ENCODE measurements around the gene PTPRN2.

The PTPRN2 gene

DNA sequence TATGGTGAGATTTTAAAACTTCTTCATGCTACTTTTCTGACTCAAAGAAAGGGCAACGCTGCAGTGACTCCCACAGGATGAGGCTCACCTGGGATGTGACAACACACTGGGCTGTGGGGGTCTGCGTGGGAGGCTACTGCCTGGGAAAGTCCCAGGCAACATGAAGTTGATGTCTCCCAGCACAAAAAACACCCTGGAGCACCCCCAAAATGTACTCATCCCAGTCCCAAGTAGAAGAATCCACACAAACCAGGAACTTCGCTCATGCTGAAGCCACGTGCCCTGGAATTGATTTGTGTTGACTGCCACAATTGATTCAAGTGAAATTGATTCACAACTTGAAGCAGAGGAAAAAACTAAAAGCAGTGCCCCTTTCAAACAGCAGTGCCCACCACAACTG, 24.9 kb upstream of the PTPRN2 start:
- in situ Hi-C loops (cut with HindIII; ENCODE audit: low pct_unique_long_range_greater_than_20kb, low sequenced_read_pairs): no loop called here
- no peak for DNase-seq (ENCODE audit: low read depth in 1 of 2, low spot score in 1 of 2)
- TF ChIP-seq JUND (IDR thresholded peaks at IDR 0.05; ENCODE audit: low read depth): no peak

DNA sequence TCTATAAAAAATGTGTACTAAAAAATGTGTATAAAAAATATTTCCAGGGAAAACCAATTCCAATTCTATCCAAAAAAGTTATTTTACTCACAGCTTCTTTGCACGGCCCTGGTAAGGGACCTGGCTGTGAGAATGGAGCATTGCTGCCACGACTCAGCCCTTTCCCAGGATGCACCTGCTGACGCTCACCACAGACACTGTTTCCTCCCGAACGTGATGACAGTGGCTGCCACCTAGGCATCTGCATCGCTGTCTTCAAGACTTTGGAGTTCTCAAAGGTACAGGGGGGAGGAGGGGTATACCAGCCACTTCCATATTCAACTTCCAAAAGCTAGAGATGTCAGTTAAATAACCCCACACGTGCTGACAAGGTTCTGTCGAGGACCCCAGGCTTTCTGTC, 23.9 kb upstream of the PTPRN2 start:
- TF ChIP-seq JUND (IDR thresholded peaks at IDR 0.05; ENCODE audit: low read depth): no peak
- no peak for DNase-seq (ENCODE audit: low read depth in 1 of 2, low spot score in 1 of 2)
- in situ Hi-C loops (cut with HindIII; ENCODE audit: low pct_unique_long_range_greater_than_20kb, low sequenced_read_pairs): no loop called here

DNA sequence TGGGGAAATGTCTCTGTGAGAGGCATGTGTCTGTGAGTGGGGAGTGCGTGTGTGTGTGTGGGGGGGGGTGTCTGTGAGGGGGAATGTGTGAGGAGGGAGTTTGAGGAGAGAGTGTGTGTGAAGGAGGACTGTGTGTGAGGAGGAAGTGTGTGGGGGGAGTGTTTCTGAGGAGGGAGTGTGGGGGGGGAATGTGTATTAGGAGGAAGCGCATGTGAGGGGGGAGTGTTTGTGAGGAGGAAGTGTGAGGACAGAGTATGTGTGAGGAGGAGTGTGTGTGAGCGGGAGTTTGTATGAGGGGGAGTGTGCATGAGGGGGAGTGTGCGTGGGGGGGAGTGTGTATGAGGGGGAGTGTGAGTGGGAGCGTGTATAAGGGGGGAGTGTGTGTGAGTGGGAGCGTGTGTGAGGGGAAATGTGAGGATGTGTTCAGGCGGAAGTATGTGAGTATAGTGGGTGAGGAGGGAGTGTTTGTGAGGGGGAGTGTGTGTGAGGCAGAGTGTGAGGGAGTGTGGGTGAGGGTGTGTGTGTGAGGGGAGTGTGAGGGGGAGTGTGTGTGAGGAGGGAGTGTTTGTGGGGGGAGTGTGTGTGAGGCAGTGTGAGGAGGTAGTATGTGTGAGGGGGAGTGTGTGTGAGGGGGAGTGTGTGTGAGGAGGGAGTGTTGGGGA, 21.8 kb upstream of the PTPRN2 start:
- DNase-seq (ENCODE audit: low read depth in 1 of 2, low spot score in 1 of 2): no peak
- in situ Hi-C loops (cut with HindIII; ENCODE audit: low pct_unique_long_range_greater_than_20kb, low sequenced_read_pairs): no loop called here

DNA sequence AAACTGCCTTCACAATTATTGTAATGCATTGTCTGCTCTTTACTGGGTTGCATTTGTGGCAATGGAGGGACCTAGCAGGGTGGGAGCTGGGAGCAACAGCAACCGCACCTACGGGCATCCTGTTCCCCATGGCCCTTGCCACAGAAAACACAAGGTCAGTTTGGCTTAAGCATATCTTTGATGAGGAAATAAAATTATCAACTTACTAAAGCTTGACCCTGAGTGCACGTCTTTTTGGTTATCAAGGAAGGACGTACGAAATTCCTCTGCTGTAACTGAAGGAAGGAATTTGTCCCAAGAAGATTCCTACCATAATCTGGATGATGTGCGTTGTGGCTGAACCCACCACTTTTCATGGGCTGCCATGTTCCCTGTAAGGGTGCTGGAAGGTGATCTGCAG, 19.9 kb upstream of the PTPRN2 start:
- in situ Hi-C loops (cut with HindIII; ENCODE audit: low pct_unique_long_range_greater_than_20kb, low sequenced_read_pairs): no loop called here
- TF ChIP-seq JUND (IDR thresholded peaks at IDR 0.05; ENCODE audit: low read depth): no peak
- no peak for DNase-seq (ENCODE audit: low read depth in 1 of 2, low spot score in 1 of 2)

More for the DNA sequence above, 21.8 kb upstream of the PTPRN2 start:
- no peak for TF ChIP-seq JUND (IDR thresholded peaks at IDR 0.05; ENCODE audit: low read depth)

DNA sequence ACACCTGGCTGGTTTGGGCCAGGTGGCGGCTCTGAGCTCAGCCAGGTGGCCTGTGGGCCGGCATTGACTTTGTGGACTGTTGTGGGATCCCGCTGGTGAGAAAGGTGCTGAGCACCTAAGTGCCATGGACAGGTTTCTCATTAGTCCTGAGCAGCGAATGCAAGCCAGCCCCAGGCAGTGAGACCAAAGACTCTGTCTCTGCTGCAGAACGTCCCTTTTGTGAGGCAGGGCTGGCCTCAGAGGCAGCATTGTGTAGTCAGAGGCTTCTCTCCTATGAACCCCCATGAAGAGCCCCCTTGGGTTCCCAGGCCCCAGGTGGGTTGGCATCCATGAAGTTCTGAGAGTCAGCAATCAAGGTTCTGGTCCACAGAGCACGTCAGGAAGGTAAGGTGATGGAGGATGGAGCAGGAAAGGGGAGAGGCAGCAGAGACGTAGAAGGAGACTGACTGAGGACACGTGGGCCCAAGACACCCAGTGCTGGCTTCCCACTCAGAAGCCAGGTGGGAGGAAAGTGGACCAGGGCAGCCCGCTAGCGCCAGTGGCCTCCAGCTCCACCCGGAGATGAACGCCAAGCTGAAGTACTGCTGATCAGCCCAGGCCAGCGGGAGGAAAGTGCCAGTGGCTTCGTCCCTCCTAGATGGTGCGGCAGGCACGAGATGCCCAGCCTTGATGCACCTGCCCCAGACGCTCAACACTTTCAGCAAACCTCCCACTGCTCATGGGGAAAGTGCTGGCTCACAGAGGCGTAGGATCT, 19.2 kb upstream of the PTPRN2 start:
- no peak for TF ChIP-seq JUND (IDR thresholded peaks at IDR 0.05; ENCODE audit: low read depth)
- in situ Hi-C loops (cut with HindIII; ENCODE audit: low pct_unique_long_range_greater_than_20kb, low sequenced_read_pairs): no loop called here

DNA sequence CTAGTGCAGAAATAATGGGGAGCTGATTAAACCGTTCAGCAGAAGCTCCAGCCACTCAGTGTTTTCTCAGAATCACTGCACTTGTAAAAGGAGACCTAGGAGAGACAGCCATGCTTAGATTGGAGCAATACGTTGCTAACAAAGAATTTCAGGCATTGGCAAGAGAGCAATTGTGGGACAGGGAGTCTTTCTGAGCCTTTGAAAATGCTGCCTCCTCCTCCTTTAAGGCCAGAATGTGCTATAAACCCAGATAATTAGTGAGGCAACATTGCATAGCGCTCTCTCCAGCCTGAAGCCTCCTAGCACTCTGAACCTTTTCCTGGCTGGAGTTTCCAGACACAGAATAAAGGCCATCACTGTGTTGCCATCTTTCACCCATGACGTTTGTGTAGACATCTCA, 18.5 kb upstream of the PTPRN2 start:
- in situ Hi-C loops (cut with HindIII; ENCODE audit: low pct_unique_long_range_greater_than_20kb, low sequenced_read_pairs): no loop called here
- no peak for DNase-seq (ENCODE audit: low read depth in 1 of 2, low spot score in 1 of 2)
- no peak for TF ChIP-seq JUND (IDR thresholded peaks at IDR 0.05; ENCODE audit: low read depth)

More for the DNA sequence above, 19.2 kb upstream of the PTPRN2 start:
- no peak for DNase-seq (ENCODE audit: low read depth in 1 of 2, low spot score in 1 of 2)

DNA sequence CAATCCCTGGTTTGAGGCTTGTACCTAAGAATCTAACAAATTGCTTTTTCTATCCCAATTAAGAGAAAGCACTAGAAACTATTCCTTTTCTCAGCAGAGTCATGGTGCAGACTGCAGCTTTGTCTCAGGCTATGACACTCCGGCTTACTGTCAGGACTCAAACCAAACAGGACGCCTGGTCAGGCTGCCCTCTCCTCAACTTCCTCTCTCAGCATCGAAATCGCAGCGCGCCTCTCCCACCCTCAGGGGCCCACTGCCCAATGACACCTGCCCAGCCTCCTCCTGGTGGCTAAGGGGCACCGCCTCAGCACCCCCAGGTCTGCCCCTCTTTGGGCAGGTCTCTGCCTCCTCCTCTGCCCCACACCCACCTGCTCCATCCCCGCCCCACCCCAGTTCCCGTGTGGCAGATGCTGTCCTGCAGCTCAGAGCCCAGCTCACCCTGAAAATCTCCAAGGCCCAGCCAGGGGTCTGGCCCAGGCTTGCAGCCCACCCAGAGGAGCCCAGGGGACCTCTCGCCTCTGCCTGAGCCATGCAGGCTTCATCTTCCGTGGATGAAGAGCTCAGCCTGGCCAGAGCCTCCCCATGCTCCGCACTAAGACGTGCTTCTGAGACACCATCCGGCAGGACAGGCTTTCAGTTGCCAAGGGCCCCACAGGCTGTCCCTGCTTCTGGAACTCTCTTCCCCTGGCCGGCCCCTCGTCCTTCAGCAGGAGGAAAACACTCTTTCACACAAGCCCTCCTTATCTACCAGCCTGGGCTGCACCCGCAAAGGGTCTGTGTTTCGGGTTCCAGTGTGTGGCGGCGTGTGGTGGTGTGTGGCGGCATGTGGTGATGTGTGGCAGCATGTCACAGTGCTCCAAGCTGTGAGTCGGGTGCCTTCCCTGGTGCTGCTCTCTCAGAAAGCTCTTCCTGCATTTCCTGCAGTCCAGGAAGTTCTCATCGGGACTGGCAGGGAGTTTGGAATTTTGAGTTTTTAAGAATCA, 16.4 kb upstream of the PTPRN2 start:
- TF ChIP-seq JUND (IDR thresholded peaks at IDR 0.05; ENCODE audit: low read depth): no peak
- DNase-seq (ENCODE audit: low read depth in 1 of 2, low spot score in 1 of 2): no peak
- in situ Hi-C loops (cut with HindIII; ENCODE audit: low pct_unique_long_range_greater_than_20kb, low sequenced_read_pairs): no loop called here

DNA sequence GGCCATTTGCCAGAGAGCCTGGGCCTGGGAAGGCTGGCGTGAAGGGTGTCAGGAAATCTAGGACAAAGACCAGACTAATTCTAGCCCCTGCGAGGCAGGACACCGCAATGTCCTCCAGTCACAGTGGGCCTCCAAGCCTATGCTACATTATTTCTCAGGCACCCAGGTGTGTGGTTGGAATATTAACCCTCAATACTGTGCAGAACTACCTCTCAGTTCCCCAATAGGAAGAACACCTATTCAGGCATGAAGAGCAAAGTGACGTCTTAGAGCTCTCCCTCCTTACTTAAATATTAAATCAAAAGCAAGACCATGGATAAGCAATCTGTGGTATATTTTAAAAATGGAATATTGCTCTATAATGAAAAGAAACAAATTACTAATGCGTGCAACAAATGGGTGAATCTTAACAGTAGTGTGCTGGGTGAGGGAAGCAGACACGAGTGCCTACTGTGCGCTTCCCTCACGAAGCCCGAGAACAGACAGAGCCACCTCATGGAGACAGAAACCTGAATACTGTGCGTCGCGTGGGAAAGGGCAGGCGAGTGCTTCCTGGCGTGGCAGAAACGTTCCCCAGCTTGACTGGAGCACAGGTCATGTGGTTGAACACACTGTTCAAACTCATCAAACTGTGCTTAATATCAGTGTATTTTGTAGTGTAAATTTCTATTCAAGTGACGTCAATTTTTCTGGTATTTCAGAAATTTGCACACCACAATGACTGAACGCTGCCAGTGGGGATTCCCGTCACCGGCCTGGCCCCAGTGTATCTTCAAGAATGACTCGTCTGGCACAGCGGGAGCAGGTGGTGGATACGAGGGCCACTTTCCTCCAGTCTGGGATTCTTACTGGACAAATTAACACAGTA, 15.5 kb upstream of the PTPRN2 start:
- DNase-seq (ENCODE audit: low read depth in 1 of 2, low spot score in 1 of 2): no peak
- in situ Hi-C loops (cut with HindIII; ENCODE audit: low pct_unique_long_range_greater_than_20kb, low sequenced_read_pairs): no loop called here
- TF ChIP-seq JUND (IDR thresholded peaks at IDR 0.05; ENCODE audit: low read depth): no peak

DNA sequence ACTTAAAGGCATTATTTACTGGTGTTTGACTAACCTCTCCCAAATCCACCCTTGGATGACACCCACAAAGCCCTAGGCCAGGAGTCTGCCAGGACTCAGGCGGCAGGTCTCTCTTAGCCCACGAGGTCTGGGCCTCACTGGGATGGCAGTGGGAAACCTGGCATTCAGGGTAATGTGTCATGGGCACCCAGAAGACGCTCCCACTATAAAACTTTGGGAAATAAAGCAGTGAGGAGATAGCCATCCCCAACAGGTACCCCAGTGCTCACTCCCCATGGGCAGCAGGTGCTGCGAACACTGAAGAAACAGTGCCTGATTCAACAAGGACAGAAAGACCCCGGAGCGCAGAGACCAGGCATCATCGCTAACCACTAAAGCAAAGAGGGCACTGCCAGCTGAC, 14.4 kb upstream of the PTPRN2 start:
- TF ChIP-seq JUND (IDR thresholded peaks at IDR 0.05; ENCODE audit: low read depth): no peak
- DNase-seq (ENCODE audit: low read depth in 1 of 2, low spot score in 1 of 2): no peak
- in situ Hi-C loops (cut with HindIII; ENCODE audit: low pct_unique_long_range_greater_than_20kb, low sequenced_read_pairs): no loop called here

DNA sequence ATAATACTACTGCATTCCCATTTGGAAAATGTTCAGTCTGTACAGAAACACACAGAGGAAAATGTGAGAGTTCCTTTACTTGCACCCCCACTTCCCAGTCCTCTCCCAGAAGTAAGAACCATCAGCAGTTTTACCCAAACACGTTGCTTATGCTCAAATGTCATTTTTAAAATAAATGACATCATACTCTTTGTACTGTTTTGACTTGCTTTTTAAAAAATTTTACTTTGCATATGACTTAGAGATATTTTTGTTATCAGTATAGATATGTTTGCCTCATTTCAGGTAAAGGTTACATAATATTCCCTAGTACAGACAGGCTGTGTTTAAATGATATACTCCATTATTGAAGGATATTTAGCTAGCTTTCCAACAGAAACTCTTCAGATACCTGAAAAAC, 13.5 kb upstream of the PTPRN2 start:
- in situ Hi-C loops (cut with HindIII; ENCODE audit: low pct_unique_long_range_greater_than_20kb, low sequenced_read_pairs): no loop called here
- TF ChIP-seq JUND (IDR thresholded peaks at IDR 0.05; ENCODE audit: low read depth): no peak
- no peak for DNase-seq (ENCODE audit: low read depth in 1 of 2, low spot score in 1 of 2)

DNA sequence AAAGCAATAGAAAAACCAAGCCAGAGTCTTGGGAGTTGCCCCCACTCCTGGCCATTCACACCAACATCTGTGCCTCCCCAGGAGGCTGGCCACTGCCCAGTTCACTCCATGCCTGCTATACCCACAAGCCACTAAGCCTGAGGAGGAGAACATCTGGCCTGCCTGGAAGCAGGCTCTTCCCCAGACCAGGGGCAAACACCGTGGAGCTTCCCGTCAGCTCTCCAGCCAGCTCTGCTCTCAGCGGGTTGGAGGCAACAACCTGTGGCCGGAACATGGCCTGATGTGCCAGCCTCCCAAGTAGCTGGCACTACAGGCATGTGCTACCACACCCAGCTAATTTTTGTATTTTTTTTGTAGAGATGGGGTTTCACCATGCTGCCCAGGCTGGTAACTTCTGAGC, 9.1 kb upstream of the PTPRN2 start:
- in situ Hi-C loops (cut with HindIII; ENCODE audit: low pct_unique_long_range_greater_than_20kb, low sequenced_read_pairs): no loop called here
- TF ChIP-seq JUND (IDR thresholded peaks at IDR 0.05; ENCODE audit: low read depth): no peak
- no peak for DNase-seq (ENCODE audit: low read depth in 1 of 2, low spot score in 1 of 2)

DNA sequence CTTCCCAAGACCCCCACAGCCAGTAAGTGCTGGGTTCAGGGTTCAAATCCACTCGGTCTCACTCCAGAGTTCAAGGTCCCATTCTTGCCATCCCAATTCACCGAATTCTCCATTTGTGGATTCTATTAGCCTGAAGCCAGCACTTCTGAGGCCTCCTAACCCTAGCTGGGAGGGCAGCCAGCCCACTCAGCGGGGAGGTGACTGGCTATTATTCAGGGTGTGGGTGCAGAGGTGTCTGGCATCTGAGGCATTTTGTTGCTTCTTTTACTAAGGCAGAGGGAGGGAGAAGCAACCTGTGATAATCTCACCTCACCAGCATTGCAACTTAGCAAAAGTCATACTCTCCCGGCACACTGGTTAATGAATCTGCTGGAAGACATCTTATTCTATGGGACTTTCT, 8.7 kb upstream of the PTPRN2 start:
- in situ Hi-C loops (cut with HindIII; ENCODE audit: low pct_unique_long_range_greater_than_20kb, low sequenced_read_pairs): no loop called here
- TF ChIP-seq JUND (IDR thresholded peaks at IDR 0.05; ENCODE audit: low read depth): no peak
- DNase-seq (ENCODE audit: low read depth in 1 of 2, low spot score in 1 of 2): no peak

All from T47D (cell line).